ENCODE measurements around the gene BDH1.

GRCh38 chr3:197545571-197545970, 10.2 kb downstream of the BDH1 start:
- TF ChIP-seq CTCF (IDR thresholded peaks at IDR 0.05; ENCODE audit: low read depth, low read length), result no peak
- TF ChIP-seq MYC (IDR thresholded peaks at IDR 0.05; ENCODE audit: low read depth, low read length), result no peak
